Effector memory CD4-positive, alpha-beta T cell (primary cell): ENCODE results near the gene MYH11.
"Not testable (repeated sequence)": the region's sequence is repeated elsewhere in the genome, so short reads cannot be mapped to it uniquely, and the experiment has no call there.

Experiments
- DNase-seq, 3 donors: peaks; one replicate each; pipeline ENCODE4 v3.0.0-alpha.2; 2020
- H3K27ac ChIP-seq: 2 replicates; pipeline ENCODE4 v1.7.0; 2013; ENCODE audit warnings: mild to moderate bottlenecking, low read length, moderate library complexity; ENCODE audit not compliant: insufficient read depth, poor library complexity, severe bottlenecking
- H3K27me3 ChIP-seq: replicated peaks from 2 replicates; pipeline ENCODE4 v1.7.0; 2013; ENCODE audit warnings: mild to moderate bottlenecking, low read length; ENCODE audit not compliant: insufficient read depth, control insufficient read depth, poor library complexity, severe bottlenecking
- H3K36me3 ChIP-seq: 2 replicates; pipeline ENCODE4 v1.7.0; 2013; ENCODE audit warnings: mild to moderate bottlenecking, low read length, moderate library complexity; ENCODE audit not compliant: control insufficient read depth, insufficient read depth
- H3K4me1 ChIP-seq: 2 replicates; pipeline ENCODE4 v1.7.0; 2013; ENCODE audit warnings: low read length, mild to moderate bottlenecking; ENCODE audit not compliant: control insufficient read depth, insufficient read depth, poor library complexity, severe bottlenecking
- H3K4me3 ChIP-seq: 2 replicates; pipeline ENCODE4 v1.7.0; 2013; ENCODE audit warnings: low read length, low read depth, mild to moderate bottlenecking; ENCODE audit not compliant: insufficient read depth, poor library complexity, severe bottlenecking
- H3K9me3 ChIP-seq: 2 replicates; pipeline ENCODE4 v1.7.0; 2013; ENCODE audit warnings: mild to moderate bottlenecking, low read length, moderate library complexity; ENCODE audit not compliant: control insufficient read depth

MYH11 gene

DNA sequence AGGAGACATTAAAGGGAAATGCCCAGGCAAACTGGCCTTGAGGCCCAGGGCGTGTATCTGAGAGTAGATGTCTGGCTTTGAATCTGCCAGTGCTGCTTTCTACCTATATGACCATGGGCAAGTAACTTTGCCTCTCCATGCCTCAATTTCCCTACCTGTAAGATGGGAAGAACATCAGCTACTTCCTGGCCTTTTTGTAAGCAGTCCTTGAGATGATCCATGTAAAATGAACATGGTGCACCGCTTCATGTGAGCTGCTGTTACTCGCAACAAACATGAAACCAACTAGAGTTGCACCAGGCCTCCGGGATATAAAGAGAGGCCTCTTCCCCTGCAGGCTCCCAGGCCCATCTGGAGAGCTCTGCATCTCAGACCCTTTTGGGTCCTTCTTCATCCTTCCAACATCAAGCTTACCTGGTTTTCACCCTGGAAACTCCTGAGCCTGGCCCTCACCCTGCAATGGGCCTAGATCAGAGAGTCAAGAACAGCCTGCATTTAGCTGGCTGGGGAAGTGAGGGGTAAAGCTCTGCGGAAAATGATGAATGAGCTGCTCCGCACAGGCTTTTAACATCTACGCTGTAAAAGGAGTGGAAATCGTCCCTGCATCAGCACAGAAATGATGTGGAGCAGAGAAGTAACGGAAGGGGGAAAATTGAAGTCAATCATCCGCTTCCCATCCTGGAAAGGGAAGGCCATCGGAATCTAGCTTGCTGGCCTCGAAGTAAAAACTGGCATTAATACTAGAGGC lies 2.3 kb upstream of the MYH11 start:
- Histone ChIP-seq H3K27me3 (peaks cover 13% of the 10 kb centered on the region), H3K4me1 (no peaks in the 10 kb centered on the region), H3K4me3 (no peak overlapping the region), H3K9me3 (no peaks in the 10 kb centered on the region), H3K27ac (no peak overlapping the region), H3K36me3 (no peaks in the 10 kb centered on the region)
- no peak for DNase-seq

DNA sequence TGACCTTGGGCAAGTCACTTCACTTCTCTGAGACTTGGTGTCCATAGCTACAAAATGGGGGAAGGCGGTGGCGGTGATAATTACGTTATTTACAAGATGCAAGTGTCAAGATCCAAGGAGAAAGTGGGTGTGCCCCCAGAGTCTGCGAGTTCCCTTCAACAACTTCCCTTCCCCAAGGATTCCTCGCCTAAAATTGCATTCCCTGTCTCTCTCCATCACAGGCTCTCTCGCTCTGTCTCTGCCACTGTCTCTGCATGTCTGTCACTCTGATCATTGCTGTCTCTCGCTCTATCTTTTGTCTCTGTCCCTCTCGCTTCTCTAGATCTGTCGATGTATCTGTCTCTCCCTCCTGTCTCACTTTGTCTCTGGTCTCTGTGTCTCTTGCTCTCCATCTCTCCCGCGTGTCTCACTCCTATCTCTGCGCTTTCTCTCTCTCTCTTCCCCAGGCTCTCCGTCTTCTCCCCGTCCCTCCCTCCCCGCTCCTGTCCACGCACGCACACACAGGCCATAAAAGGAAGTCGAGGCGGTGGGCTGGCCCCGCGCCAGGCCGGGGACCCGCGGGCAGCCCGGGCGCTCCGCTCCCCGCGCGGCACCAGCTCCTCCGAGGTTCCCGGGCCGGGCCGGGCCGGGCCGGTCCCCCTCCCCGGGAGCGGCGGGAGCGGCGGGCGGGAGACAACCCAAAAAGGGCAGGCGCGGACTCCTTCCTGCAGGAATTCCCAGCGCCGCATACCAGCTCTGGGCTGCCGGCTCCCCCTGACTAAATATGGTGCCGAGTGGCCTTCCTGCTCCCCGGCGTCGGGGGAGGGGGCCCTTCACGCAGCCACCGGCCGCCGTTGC lies 1.1 kb upstream of the MYH11 start:
- no peaks in the 10 kb centered on the region for H3K36me3 ChIP-seq
- no peaks in the 10 kb centered on the region for H3K4me1 ChIP-seq
- no peak overlapping the region for H3K4me3 ChIP-seq
- peaks cover 13% of the 10 kb centered on the region for H3K27me3 ChIP-seq
- DNase-seq, result no peak
- no peak overlapping the region for H3K27ac ChIP-seq
- H3K9me3 ChIP-seq, result no peaks in the 10 kb centered on the region

DNA sequence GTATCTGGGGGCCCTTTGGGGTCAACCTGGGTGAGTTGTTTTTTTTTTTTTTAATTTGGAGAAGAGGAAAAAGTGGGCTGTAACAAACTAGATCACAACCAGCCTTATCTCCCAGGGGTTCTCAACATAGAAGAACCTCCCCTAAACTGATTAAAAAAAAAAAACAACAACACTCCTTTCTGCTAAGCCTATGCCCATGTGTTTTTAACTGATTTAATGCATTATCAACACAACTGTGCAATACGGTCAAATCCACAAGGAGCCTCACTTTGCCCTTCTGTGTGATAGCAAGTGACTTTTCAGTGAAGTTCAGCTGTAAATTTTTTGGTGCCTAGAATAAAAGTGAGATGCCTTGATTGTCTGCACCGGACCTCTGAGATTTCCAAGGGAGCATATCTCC lies 646 bp downstream of the MYH11 start:
- no peaks in the 10 kb centered on the region for H3K9me3 ChIP-seq
- no peaks in the 10 kb centered on the region for H3K4me1 ChIP-seq
- H3K4me3 ChIP-seq, result no peak overlapping the region
- H3K36me3 ChIP-seq, result no peaks in the 10 kb centered on the region
- no peak overlapping the region for H3K27ac ChIP-seq
- DNase-seq, result no peak
- peaks cover 13% of the 10 kb centered on the region for H3K27me3 ChIP-seq

DNA sequence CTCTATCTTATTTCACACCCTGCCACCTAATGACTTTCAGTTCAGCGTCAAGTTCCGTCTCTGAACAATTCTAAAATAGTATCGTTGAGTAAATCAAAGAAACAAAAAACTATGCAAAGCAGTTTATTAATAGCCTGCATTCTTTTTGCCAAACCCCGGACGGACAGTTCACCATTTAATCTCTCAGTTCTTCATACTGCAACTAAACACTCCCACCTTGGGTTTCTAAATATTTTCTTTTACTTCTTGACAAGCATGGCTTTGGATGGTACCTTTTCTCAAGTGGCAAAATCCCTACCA lies 1.2 kb downstream of the MYH11 start:
- Histone ChIP-seq H3K36me3 (no peaks in the 10 kb centered on the region), H3K27ac (no peak overlapping the region), H3K4me3 (no peak overlapping the region), H3K27me3 (peaks cover 13% of the 10 kb centered on the region), H3K9me3 (no peaks in the 10 kb centered on the region), H3K4me1 (no peaks in the 10 kb centered on the region)
- no peak for DNase-seq

DNA sequence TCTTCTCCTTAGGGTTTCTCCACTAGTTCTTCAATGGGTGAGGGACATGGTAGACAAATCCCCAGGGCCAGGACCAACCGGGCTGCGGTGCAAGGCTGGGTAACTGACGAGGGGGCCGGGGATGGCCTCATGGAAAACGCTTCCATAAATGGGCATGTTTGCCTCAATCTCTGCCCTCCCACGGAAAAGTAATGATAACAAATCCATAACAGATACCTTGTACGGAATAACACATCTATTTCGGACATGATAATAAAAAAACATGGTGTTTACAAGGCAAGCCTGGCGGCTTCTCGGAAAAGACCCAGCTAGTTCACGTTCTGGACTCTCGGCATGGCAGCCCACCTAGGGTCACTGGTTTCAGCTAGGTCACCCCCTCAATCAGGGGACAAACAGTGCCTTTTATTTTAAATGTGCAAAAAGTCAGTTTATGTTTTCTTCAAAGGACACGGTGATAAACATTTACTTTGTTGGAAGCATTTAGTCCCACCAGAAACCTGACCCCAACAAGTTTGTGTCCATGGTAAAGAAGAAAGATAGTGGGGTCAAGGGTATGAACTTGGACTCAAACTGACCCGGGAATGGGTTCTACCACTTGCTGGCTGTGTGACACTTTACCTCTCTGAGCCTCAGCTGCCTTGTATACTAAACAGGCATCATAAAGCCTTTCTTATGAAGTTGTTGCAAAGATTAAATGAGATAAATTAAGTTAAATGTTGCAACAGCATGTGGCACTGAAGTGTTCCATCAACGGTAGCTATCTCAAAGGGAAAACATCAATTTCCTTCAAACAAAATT lies 1.7 kb downstream of the MYH11 start:
- H3K4me3 ChIP-seq, result no peak overlapping the region
- no peaks in the 10 kb centered on the region for H3K9me3 ChIP-seq
- H3K36me3 ChIP-seq, result no peaks in the 10 kb centered on the region
- H3K27me3 ChIP-seq, result peaks cover 13% of the 10 kb centered on the region
- DNase-seq, result no peak
- H3K4me1 ChIP-seq, result no peaks in the 10 kb centered on the region
- H3K27ac ChIP-seq, result no peak overlapping the region

DNA sequence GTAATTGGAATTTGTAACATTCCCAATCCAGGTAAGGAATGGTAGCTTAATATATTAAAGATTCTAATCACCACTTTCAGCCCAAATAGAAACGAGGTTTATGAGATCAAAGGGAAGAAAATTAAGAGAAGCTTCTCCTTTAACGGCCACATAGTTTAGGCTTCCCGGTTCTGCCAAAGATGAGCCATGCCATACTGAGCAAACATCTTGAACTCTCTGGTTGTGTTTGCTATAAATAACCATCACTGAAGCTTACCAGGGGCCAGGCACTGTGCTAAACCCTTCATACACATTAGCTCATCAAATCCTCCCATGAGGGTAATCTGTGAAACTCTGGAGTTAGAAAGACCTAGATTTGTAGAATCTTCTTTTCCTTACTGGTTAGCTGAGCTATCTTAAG lies 2.8 kb downstream of the MYH11 start:
- Histone ChIP-seq H3K4me3 (no peak overlapping the region), H3K9me3 (no peaks in the 10 kb centered on the region), H3K27ac (no peak overlapping the region), H3K27me3 (peaks cover 13% of the 10 kb centered on the region), H3K36me3 (no peaks in the 10 kb centered on the region), H3K4me1 (no peaks in the 10 kb centered on the region)
- no peak for DNase-seq

DNA sequence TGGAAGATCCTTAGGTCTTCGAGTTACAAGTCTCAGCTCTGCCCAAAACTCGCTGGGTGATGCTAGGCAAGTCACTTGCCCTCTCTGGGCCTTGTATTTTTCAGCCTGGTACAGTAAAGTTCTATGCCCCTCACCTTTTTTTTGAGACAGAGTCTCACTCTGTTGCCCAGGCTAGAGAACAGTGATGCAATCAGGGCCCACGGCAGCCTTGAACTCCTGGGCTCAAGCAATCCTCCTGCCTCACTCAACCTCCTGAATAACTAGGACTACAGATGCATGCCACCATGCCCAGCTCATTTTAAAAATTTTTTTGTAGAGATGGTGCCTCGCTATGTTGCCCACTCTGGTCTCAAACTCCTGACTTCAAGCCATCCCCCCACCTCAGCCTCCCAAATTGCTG lies 3.8 kb downstream of the MYH11 start:
- no peak overlapping the region for H3K4me3 ChIP-seq
- no peaks in the 10 kb centered on the region for H3K36me3 ChIP-seq
- H3K27me3 ChIP-seq, result peaks cover 13% of the 10 kb centered on the region
- no peak overlapping the region for H3K27ac ChIP-seq
- H3K4me1 ChIP-seq, result no peaks in the 10 kb centered on the region
- H3K9me3 ChIP-seq, result no peaks in the 10 kb centered on the region
- DNase-seq, result no peak

DNA sequence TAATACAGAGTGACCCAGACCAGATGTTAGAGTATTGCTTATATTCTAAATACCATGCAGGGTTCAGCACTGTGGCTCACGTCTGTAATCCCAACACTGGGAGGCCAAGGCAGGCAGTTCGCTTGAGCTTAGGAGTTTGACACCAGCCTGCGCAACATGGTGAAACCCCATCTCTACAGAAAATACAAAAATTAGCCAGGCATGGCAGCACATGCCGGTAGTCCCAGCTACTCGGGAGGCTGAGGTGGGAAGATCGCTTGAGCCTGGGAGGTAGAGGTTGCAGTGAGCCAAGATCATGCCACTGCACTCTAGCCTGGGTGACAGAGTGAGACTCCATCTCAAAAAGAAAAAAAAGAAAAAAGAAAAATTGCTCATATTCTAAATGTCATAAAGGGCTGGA lies 6.3 kb downstream of the MYH11 start:
- not testable (repeated sequence) for H3K4me1 ChIP-seq, H3K27me3 ChIP-seq, DNase-seq, H3K27ac ChIP-seq, H3K36me3 ChIP-seq, H3K9me3 ChIP-seq, H3K4me3 ChIP-seq

DNA sequence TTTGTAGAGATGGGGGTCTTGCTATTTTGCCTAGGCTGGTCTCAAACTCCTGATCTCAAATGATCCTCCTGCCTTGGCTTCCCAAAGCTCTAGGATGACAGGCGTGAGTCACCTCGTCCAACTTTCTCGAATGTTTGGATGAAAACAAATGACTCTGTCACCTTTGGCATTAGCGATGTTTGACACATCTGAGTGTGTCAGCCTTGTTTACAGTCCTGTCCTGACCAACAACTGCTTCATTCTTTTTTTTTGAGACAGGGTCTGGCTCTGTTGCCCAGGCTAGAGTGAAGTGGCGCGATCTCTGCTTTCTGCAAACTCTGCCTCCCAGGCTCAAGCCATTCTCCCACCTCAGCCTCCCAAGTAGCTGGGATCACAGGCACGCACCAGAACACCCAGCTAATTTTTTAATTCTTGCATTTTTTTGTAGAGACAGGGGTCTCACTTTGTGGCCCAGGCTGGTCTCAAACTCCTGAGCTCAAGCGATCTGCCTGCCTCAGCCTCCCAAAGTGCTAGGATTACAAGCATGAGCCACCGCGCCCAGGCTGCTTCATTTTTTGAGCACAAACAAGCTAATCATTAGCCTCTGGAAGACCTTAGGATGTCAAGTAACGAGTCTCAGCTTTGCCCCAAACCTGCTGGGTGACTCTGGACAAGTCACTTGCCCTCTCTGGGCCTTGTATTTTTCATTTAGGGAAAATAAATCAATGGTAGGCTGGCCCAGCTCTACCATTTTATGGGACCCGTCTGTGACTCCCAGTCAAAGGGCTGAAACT lies 7.4 kb downstream of the MYH11 start:
- DNase-seq, result no peak

More for the DNA sequence above, 7.4 kb downstream of the MYH11 start:
- H3K4me3 ChIP-seq, result no peak overlapping the region
- no peaks in the 10 kb centered on the region for H3K36me3 ChIP-seq
- no peaks in the 10 kb centered on the region for H3K27me3 ChIP-seq
- no peaks in the 10 kb centered on the region for H3K9me3 ChIP-seq
- no peaks in the 10 kb centered on the region for H3K4me1 ChIP-seq
- H3K27ac ChIP-seq, result no peak overlapping the region
